ENCODE data around the gene GRSF1.
A peak's percentile ranks its signal among the peaks of the same experiment; 100 is the strongest.
"Not testable (repeated sequence)": the region's sequence is repeated elsewhere in the genome, so short reads cannot be mapped to it uniquely, and the experiment has no call there.

The GRSF1 gene, protein sequence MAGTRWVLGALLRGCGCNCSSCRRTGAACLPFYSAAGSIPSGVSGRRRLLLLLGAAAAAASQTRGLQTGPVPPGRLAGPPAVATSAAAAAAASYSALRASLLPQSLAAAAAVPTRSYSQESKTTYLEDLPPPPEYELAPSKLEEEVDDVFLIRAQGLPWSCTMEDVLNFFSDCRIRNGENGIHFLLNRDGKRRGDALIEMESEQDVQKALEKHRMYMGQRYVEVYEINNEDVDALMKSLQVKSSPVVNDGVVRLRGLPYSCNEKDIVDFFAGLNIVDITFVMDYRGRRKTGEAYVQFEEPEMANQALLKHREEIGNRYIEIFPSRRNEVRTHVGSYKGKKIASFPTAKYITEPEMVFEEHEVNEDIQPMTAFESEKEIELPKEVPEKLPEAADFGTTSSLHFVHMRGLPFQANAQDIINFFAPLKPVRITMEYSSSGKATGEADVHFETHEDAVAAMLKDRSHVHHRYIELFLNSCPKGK

DNA sequence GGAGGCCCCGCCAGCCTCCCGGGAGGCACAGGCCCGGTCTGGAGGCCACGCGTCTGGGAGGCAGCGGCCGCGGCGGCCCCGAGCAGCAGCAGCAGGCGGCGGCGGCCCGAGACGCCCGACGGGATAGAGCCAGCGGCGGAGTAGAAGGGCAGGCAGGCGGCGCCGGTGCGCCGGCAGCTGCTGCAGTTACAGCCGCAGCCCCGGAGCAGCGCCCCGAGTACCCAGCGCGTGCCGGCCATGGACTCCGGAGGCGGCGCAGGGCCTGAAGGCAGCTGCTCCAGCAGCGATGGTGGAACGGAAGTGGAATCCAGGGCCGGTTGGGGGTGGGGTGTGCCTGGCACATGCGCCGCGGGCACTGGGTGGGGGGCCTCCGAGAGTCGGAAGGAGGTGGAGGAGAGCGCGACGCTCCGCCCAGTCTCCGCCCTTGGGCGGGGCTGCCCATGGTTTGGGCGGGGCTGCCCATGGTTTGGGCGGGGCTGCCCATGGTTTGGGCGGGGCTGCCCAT, at the start of gene GRSF1:
Gene GRSF1, minus strand, starts transcription at position 302 of the 505 bp plus-strand sequence. Its CDS starts 63 bp downstream, at position 239.
- DNase-seq (ENCODE audit: low read depth): peak; percentile 72

DNA sequence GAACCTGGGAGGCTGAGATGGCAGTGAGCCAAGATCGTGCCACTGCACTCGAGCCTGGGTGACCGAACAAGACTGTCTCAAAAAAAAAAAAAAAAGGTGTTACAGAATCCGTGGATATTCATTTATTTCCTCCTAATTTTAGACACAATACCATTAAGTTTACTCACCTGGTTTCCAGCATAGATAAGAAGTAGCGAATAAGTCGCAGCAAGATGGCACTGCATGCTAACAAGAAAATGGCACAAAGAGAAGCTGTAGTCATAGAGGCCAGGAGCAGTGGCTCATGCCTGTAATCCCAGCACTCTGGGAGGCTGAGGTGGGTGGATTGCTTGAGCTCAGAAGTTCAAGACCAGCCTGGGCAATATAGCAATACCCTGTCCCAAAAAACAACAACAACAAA, 45.5 kb upstream of the GRSF1 start:
- no peak for DNase-seq (ENCODE audit: low read depth)

DNA sequence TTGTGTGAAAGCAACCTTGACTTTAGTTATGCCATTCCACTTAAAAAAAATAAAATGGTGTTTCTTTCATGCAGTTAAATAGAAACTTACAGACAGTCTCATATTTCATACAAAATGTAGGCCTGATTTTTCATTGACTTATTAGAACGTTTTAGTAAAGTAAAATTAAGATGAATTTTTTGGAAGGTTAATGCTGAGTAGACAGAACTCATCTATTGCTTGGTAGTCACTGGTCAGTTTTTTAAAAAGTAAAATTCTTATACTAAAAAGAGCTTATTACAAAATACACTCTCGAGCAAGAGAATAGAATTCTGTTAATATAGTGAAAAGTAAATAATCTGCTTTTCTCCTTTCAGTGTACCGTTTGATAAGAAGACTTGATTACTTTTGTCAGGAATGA, 41.0 kb upstream of the GRSF1 start:
- DNase-seq (ENCODE audit: low read depth): no peak

DNA sequence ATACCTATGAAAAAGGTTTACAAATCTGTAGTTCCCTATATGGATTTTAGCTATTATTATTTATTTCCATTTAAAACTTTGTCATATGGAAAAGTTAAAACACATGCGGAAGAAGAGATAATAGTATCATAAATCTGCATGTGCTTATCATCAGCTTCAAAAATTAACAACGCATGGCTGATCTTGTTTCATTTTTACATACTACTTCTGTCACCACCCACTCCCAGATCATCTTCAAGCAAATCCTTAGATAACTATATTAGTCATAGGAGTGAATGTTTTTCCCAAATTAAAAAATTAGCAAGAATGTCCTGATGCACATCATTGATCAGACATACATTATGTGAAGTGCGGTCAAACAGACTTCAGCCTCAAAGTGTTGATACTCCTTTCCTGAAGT, 37.9 kb upstream of the GRSF1 start:
- no peak for DNase-seq (ENCODE audit: low read depth)

DNA sequence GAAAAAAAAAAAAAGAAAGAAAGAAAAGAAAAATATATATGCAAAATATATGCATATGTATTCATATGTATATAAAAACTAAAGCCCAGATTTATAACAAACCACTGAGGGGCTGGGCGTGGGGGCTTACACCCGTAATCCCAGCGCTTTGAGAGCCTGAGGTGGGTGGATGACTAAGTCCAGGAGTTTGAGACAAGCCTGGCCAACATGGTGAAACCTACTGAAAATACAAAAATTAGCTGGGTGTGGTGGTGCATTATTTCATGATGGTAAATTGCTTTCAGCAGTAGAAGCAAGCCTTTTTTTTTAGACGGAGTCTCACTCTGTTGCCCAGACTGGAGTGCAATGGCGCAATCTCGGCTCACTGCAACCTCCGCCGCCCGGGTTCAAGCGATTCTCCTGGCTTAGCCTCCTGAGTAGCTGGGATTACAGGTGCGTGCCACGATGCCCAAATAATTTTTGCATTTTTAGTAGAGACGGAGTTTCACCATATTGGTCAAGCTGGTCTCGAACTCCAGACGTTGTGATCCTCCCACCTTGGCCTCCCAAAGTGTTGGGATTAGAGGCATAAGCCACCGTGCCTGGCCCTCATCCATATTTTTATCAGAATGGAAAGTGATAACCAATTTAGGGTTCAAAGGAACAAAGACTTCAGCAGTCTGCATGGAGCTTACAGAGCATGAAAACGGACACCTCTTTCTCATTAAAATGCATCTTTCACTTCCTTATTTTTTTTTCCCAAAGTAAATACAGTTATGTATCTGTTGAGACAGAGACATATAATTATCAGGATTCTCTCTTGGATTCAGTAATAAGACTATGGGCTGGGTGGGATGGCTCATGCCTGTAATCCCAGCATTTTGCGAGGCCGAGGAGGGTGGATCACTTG, 34.8 kb upstream of the GRSF1 start:
- DNase-seq (ENCODE audit: low read depth): no peak

DNA sequence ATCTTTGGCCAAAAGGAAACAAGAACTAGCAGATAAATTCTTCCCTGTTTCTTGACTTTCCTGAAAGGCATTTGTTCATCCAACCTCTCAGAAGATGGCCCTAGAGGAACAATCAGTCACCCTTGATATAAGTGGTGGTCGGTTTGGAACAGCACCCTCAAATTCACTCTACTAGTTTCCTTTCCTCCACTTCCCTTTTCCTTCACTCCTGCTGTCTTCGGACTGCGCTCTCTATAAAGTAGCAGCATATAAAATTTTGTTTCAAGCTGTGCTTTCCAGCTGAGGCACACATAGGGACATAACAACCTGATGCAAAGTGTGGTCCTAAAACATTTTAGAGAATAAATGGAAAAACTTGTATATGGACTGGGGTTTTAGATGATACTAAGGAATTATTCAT, 33.5 kb upstream of the GRSF1 start:
- no peak for DNase-seq (ENCODE audit: low read depth)

DNA sequence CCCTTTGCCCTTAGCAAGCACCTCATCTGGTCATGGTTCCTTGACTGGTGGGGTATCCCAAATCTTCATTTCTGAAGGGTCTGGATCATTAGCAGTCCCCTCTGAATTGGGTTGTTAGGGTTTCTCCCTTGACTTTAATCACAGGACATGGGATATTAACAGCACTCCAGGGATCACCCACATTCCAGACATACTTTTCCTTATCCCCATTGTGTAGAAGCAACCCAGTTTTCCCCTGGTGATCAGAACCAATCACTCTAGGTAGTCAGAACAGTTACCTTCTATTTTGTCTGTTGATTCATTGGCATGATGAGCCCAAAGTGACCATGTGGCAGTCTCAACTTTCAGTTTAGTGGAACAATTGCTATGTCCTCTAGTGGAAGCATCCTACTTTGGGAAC, 29.1 kb upstream of the GRSF1 start:
- DNase-seq (ENCODE audit: low read depth): no peak

DNA sequence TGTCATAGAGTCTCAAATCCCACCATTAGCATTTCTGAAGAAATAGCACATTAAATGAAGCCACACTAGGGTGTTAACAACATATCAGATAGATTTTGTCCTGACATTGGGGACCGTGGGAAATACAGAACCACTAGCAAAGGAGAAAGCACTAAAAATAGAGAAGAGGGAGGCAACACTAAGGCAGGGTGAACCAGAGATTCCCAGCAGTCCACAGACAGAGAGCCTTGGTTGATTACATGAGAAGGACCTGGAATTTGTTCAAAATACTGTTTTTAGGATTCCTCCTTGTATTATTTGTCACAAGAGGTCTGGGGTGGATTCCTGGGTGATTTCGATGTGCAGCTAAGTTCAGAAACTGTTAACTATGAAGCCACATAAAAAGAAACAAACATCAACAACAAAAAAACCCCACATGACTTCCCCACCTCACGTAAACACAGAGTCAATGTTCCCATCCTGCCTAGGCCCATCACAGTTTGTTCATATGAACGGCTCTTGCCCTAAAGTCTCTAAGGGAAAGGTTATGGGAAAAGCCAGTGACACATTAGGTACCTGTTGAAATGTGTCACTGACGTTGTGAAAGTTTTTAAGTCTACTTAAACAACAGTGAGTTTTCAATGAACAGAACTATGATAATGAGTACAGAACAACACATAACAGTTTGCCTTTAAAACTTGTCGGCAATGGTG, 23.6 kb upstream of the GRSF1 start:
- DNase-seq (ENCODE audit: low read depth): no peak

DNA sequence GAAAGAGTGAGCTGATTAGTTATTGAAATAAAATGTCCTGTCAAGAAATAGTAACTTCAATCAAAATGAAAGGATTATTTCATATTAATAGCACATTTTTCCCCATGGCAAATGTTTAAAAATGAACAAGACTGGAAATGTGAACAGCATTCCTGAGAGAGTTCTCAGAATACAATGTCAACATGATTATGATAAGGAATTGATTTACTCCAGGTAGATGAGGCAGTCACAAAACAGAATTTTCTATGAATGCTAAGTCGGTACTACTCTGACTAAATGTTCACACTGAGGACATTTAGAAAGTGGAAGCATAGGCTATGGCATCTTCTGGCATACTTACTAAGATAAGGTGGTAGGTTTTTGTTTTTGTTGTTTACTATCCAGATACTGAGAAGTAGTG, 19.4 kb upstream of the GRSF1 start:
- DNase-seq (ENCODE audit: low read depth): no peak

DNA sequence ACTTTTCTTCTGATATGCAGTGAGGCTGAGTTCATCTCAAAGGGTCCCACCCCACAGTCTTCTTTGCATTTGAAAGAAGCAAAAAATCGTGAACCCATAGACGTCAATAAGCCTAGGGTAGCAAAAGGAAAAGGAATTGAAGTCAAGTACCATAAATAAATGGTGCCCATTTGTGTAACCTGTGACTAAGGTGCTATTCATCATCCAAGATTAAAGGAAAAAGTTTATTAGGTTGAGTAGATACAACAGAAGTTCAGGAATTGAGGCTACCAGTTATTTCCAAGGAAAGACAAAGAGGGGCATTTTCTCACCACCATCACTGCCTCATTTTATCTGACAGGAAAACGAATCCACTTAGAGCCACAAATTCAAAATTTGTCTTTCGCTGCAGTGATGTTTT, 18.8 kb upstream of the GRSF1 start:
- DNase-seq (ENCODE audit: low read depth): no peak

DNA sequence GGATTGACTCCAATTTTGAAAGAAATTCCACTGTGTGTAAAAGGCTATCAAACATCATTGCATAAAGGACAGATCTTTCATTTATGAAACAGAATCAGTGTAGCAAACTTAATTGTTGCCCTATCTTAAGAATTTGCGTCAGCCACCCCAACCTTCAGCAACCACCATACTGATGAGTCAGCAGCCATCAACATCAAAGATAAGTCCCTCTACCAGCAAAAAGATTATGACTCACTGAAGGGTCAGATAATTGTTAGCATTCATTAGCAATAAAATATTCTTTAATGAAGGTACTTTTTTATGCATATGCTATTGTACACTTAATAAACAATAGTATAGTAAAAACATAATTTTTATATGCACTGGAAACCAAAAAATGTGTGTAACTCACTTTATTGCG, 15.8 kb upstream of the GRSF1 start:
- DNase-seq (ENCODE audit: low read depth): no peak

DNA sequence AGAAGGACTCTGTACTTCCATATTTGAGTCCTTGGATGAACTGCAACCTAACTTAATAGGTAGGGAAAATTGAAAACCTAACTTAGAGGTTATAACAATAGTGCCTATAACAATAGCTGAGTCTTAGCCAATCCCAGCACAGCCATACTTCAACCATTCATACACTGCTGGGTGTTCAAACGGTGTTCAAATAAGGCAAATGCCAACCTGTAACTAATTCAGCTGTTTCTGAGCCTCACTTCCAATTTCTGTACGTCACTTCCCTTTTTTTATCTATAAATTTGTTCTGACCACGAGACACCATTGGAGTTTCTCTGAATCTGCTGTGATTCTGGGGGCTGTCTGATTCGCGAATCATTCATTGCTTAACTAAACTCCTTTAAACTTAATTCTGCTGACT, 9.6 kb upstream of the GRSF1 start:
- DNase-seq (ENCODE audit: low read depth): no peak

DNA sequence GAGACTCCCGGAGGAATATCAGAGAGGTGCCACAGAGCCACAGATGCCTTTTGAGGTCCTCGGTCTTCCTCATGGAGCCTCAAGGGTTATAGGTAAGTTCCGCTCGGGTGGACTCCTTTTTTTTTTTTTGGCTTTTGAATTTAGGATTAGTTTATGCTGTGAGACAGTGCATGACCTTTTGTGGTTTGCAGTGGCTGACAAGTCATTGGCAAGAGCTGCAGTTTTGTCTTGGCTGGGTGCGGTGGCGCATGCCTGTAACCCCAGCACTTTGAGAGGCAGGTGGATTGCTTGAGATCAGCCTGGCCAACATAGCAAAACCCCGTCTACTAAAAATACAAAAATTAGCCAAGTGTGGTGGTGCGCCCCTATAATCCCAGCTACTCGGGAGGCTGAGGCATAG, 4.5 kb upstream of the GRSF1 start:
- DNase-seq (ENCODE audit: low read depth): no peak

DNA sequence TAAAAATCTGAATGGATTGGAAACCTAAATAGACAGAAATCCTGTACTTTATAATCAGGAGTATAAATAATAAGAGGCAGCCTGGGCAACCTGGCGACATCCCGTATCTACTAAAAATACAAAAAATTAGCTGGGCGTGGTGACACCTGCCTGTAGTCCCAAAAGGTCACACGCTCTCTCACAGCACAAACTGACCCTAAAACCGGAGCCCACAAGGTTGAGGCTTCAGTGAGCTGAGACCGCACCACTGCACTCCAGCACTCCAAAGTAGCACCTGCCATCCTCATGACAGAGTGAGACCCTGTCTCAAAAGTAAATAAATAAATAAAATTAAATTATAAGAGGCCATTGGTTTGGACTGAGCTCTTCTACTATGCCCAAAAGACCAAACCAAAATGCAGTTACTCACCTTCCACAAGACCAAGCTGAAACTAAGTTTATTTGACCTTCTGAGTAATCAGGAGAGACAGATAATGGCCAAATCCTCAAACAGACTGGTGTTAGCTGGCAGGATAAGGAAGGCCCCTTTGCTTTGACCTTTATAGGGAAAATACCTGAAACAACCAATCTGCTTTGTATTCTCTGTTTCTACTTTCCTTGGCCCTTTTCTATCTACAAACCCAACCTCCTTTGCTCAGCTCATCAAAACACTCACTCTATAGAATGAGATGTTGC, 3.2 kb upstream of the GRSF1 start:
- no peak for DNase-seq (ENCODE audit: low read depth)

DNA sequence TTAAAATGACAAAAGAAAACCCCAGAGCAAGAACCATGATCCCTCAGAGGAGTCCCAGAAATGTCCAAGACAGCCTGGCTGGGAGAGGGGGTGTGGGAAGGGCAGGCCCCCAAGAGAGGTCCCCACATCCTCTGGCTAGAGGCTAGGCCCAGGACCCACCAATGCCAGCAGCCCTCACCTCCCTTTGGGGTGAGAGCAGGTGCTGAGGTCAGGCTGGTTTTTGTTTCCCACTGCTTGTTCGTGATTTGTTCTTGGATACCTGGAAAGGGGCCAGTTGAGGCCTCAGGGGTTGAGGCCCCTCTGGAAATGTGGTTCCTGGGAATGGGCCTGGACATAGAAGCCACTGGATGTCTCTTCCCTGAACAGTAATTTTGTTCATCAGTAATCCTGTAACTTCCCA, 2.3 kb upstream of the GRSF1 start:
- DNase-seq (ENCODE audit: low read depth): no peak

DNA sequence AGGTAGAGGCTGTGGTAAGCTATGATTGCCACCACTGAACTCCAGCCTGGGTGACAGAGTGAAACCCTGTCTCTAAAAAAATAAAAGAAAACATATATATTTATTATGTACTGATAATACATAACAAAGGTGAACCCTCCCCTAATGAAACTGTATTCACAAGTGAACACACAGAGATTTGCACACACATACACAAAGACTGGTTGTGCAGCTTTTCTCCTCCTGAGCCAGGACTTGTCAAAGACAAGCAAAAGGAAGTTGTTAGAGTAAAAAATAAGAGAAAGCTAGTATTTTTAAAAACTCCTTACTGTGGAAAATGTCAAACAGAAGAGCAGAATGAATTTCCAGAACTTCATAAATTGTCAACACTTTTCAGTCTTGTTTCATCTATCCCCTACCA, 1.5 kb upstream of the GRSF1 start:
- no peak for DNase-seq (ENCODE audit: low read depth)

DNA sequence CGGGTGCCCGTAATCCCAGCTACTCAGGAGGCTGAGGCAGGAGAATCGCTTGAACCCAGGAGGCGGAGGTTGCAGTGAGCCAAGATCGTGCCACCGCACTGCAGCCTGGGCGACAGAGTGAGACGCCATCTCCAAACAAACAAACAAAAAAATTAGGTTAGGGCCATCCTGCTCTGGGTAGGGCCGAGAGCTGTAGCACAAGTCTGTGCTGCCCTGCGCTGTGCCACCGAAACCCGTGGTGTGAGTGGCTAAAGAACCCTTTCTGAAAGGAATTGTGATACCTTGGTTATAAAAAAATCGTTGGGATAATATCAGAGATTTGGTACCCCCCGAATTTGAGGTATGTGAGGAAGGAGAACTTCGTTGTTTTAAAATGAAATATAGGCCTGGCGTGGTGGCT, 941 bp upstream of the GRSF1 start:
- DNase-seq (ENCODE audit: low read depth): not testable (repeated sequence)

DNA sequence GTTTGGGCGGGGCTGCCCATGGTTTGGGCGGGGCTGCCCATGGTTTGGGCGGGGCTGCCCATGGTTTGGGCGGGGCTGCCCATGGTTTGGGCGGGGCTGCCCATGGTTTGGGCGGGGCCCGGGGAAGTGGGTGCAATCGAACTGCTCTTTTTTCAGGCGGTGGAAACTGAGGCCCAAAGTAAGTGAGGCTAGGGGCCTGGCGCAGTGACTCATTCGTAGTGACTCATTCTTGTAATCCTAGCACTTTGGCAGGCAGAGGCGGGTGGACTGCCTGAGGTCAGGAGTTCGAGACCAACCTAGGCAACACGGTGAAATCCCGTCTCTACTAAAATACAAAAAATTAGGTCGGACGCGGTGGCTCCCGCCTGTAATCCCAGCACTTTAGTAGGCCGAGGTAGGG, 447 bp upstream of the GRSF1 start:
- not testable (repeated sequence) for DNase-seq (ENCODE audit: low read depth)

DNA sequence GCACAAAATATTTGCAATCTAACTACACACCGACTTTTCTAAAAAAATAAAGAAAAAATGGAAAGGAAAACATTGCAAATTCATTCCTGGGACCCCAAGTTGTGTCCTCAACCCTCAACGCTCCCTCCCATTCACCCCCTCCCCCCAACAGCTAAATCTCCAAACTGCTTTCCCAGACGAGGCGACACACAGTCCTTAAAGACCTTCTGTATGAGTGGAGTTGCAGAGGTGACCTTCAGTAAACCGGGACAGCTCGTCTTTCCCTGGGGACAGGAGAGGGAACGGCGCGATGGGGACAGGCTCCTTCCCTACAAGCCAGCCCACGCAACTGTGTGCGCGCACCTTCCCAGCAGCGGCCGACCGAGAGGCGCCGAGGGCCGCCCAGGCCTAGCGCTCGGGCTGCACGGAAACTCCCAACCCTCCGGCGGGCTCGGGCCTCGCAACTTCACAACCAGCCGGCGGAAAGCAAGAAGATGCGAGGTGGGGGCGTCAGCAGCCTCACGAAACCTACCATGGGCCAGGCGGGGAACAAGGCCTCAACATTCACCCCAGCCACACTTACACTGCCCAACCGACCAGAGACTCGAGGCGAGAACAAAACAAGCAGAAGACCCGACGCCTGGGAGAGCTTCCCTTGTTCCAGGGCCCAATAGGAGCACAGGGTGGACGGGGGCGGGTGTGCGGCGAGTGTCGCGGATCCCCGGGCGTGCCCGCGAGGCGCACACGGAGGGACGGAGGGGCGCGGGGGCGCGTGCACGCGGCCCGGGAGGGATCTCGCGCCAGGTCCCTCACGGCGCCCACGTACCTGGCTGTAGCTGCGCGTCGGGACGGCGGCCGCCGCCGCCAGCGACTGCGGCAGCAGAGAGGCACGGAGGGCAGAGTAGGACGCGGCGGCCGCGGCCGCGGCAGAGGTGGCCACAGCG, 763 bp downstream of the GRSF1 start:
- peak; percentile 38 for DNase-seq (ENCODE audit: low read depth)

DNA sequence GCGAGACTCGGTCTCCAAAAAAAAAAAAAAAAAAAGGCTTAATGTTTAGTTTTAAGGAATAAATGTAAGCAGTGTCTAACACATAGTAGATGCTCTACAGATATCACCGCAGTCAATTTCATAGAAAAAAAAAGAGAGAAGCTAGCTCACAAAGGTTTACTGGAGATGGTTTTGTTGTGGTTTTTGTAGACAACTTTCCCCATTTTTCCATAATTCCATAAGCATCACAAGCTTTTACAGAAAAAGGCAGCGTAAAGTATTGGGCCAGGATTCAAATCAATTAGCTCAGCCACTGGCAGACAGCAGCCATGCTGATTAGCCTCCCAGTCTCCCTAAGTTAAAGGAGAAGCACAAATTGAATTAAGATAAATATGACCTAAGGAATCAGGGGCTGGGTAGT, 1.5 kb downstream of the GRSF1 start:
- DNase-seq (ENCODE audit: low read depth): no peak

DNA sequence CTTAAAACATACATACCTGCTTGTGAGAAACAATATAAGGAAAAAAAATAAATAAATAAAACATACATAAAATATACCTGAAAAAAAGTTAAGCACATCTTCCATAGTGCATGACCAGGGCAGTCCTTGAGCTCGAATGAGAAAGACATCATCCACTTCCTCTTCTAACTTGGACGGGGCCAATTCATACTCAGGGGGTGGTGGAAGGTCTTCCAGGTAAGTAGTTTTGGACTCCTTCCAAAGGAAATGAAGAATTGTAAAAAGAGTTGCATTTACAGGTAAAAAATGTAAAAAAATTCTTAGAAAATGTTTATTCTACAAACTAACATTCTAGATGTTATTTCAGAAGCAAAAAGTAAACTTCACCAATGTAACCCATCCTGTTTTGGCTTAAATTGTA, 3.6 kb downstream of the GRSF1 start:
- DNase-seq (ENCODE audit: low read depth): no peak

Data from HS-27A (cell line).